ENCODE results near the gene HSD3B7.

Gene HSD3B7

GRCh38 chr16:30995927-30996323, 10.9 kb downstream of the HSD3B7 start:
- no peak for DNase-seq
- intact Hi-C loops (cut with DNase I): no loop called here

GRCh38 chr16:30996324-30996984, 11.4 kb downstream of the HSD3B7 start:
- no peak for DNase-seq

GRCh38 chr16:30996985-30997724, 12.1 kb downstream of the HSD3B7 start:
- intact Hi-C loops (cut with DNase I): no loop called here
- DNase-seq: peak in 33 of 42 donors; percentile 23 to 76 (median 51)

More at GRCh38 chr16:30996324-30996984, 11.4 kb downstream of the HSD3B7 start:
- intact Hi-C loops (cut with DNase I): no loop called here

GRCh38 chr16:30997725-30998711, 13.0 kb downstream of the HSD3B7 start:
- no peak for DNase-seq
- intact Hi-C loops (cut with DNase I): no loop called here

GRCh38 chr16:30998852-30999761, 14.1 kb downstream of the HSD3B7 start:
- intact Hi-C loops (cut with DNase I): no loop called here
- DNase-seq: peak in 11 of 42 donors; percentile 23 to 65 (median 52)

- no peak for DNase-seq
These were observed 15.8 kb downstream of the HSD3B7 start for GRCh38 chr16:31000671-31001382.

GRCh38 chr16:31001507-31002249, 16.7 kb downstream of the HSD3B7 start:
- intact Hi-C loops (cut with DNase I): no loop called here
- DNase-seq: no peak

More at GRCh38 chr16:31000671-31001382, 15.8 kb downstream of the HSD3B7 start:
- intact Hi-C loops (cut with DNase I): no loop called here

GRCh38 chr16:31002250-31002700, 17.3 kb downstream of the HSD3B7 start:
- intact Hi-C loops (cut with DNase I): no loop called here
- peak in 37 of 42 donors; percentile 20 to 88 (median 61) for DNase-seq

GRCh38 chr16:31002862-31003341, 17.9 kb downstream of the HSD3B7 start:
- intact Hi-C loops (cut with DNase I): no loop called here
- DNase-seq: no peak

GRCh38 chr16:31003744-31004143, 18.7 kb downstream of the HSD3B7 start:
- intact Hi-C loops (cut with DNase I): no loop called here

GRCh38 chr16:31004658-31005057, 19.7 kb downstream of the HSD3B7 start:
- intact Hi-C loops (cut with DNase I): no loop called here
- no peak for DNase-seq

More at GRCh38 chr16:31003744-31004143, 18.7 kb downstream of the HSD3B7 start:
- DNase-seq: no peak

- DNase-seq: no peak
- intact Hi-C loops (cut with DNase I): no loop called here
These were observed 20.5 kb downstream of the HSD3B7 start for GRCh38 chr16:31005350-31006085.

- no peak for DNase-seq
- intact Hi-C loops (cut with DNase I): no loop called here
These were observed 21.0 kb downstream of the HSD3B7 start for GRCh38 chr16:31006086-31006385.

GRCh38 chr16:31006589-31006988, 21.6 kb downstream of the HSD3B7 start:
- no peak for DNase-seq
- intact Hi-C loops (cut with DNase I): no loop called here

GRCh38 chr16:31007684-31008083, 22.7 kb downstream of the HSD3B7 start:
- intact Hi-C loops (cut with DNase I): no loop called here
- no peak for DNase-seq

- DNase-seq: peak in 4 of 42 donors; percentile 47 to 58 (median 54)
- intact Hi-C loops (cut with DNase I): no loop called here
These were observed 23.1 kb downstream of the HSD3B7 start for GRCh38 chr16:31008149-31008548.
